Measurements from ENCODE around the gene APBB3.
A peak's percentile ranks its signal among the peaks of the same experiment; 100 is the strongest.

The APBB3 gene

DNA sequence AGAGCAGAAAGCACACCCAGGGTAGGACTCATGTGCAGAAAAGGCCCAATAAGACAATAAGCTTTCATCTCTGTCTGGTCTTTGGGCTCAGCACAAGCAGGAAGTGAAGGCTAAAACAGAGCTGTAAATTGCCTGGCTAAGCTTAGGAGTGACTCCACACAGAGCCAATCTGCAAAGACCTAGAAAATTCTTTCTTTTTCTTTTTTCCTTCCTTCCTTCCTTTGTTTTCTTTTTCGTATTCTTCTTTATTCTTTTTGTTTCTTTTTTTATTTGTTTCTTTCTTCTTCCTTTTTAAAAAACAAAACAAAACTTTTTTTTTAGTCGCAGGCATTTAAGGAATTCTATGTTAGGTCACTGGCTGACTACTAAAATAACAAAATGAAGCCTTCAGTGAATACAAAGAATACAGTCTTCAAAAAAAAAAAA lies 12.4 kb upstream of the APBB3 start:
- DNase-seq (ENCODE audit: extremely low read depth in 1 of 2, low read depth in 1 of 2): no peak

DNA sequence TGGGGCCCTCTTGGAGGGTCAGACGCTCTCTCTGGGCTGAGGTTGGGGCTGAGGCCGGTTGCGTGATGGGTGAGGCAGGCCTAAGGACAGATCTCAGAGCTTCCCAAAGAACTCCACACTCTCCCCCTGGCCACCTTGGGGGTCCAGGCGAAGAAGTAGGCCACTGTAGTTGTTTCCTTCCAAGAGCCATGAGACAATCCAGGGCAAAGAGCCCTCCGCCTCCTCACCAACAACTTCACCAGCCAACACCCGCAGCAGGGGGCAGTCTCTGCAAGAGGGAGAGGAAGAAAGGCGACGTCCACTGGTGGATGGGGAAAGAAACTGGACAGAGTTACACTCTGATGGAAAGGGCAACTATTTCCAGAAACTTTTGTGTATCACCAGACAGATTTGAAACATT lies 10.9 kb upstream of the APBB3 start:
- no peak for DNase-seq (ENCODE audit: extremely low read depth in 1 of 2, low read depth in 1 of 2)

DNA sequence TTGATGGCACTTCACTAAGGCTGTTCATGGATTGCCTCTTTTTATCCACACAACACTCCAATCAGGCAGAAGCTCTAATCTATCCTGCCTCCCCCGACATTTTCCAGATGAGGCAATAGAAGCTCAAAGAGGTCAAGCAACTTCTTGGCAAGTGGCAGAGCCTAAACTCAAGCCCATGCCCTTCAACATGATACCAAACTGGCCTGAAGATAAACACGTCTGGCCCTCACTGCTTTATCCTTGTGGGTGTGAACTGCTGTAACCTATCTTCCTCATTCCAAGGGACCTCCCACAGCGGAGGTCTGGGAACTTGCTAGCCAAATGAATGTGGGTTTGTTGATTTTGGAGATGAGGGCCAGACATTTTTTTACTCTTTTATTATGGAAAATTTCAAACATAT lies 9.8 kb upstream of the APBB3 start:
- no peak for DNase-seq (ENCODE audit: extremely low read depth in 1 of 2, low read depth in 1 of 2)

DNA sequence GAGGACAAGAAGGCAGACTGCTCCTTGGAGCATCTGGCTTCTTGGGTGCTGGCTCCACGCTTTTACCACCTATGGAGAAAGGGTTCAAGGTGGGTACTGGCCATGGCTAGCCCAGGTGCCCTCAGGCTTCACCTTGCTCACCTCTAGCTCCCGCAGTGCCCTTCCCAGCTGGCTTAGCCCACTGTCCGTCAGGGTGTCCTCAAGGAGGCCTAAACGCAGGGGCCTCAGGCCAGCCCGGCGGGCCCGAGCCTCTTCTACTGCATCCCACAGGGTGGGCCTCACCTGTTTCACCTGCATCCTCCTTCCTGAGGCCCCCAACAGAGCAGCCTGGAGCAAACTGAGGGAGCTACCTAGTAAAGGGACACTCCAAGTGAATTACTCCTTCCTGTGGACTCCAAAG lies 9.3 kb upstream of the APBB3 start:
- DNase-seq (ENCODE audit: extremely low read depth in 1 of 2, low read depth in 1 of 2): no peak

GRCh38 chr5:140571105-140571504 lies 6.7 kb upstream of the APBB3 start:
- DNase-seq (ENCODE audit: extremely low read depth in 1 of 2, low read depth in 1 of 2): no peak

GRCh38 chr5:140570488-140570887 lies 6.1 kb upstream of the APBB3 start:
- DNase-seq (ENCODE audit: extremely low read depth in 1 of 2, low read depth in 1 of 2): no peak

GRCh38 chr5:140570058-140570457 lies 5.7 kb upstream of the APBB3 start:
- no peak for DNase-seq (ENCODE audit: extremely low read depth in 1 of 2, low read depth in 1 of 2)

DNA sequence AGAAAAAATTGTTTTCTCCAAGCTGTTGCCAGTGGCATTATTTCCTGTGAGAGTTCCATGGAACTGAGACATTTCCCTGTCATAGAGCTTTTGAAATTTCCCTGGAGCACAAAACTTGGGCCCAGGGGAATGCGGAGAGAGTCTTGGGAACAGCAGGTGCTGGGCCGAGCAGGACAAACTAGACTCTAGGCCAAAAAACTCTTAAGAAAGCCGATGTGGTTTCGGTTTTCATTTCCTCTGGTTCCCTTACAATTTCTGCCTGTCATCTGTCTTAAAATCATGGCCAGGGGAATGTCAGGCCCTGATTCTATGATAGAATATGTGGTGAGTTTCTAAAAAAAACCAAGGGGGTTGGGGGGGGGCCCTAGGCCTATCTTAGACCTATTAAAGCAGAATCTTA lies 4.8 kb upstream of the APBB3 start:
- no peak for DNase-seq (ENCODE audit: extremely low read depth in 1 of 2, low read depth in 1 of 2)

DNA sequence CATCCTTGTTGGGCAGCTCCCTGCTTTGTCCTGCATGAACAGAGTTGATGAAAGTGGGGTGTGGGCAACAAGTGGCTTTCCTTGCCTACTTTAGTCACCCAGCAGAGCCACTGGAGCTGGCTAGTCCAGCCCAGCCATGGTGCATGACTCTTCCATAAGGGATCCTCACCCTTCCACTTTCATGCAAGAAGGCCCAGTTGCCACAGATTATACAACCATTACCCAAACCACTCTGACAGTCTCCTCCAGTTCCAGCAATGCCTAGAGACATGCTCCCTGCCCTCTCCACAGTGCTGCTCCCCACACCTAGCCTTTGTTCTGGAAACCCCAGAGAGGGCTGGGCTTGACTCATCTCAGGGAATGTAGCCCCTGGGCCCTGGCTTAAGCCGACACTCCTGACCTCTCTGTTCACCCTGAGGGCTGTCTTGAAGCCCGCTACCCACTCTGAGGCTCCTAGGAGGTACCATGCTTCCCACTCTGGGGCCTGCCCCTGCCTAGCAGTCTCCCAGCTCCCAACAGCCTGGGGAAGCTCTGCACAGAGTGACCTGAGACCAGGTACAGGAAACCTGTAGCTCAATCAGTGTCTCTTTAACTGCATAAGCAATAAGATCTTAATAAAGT lies 4.2 kb upstream of the APBB3 start:
- DNase-seq (ENCODE audit: extremely low read depth in 1 of 2, low read depth in 1 of 2): no peak

- no peak for DNase-seq (ENCODE audit: extremely low read depth in 1 of 2, low read depth in 1 of 2)
Observed at GRCh38 chr5:140567871-140568270, 3.5 kb upstream of the APBB3 start.

GRCh38 chr5:140567136-140567818 lies 2.9 kb upstream of the APBB3 start:
- DNase-seq (ENCODE audit: extremely low read depth in 1 of 2, low read depth in 1 of 2): no peak

DNA sequence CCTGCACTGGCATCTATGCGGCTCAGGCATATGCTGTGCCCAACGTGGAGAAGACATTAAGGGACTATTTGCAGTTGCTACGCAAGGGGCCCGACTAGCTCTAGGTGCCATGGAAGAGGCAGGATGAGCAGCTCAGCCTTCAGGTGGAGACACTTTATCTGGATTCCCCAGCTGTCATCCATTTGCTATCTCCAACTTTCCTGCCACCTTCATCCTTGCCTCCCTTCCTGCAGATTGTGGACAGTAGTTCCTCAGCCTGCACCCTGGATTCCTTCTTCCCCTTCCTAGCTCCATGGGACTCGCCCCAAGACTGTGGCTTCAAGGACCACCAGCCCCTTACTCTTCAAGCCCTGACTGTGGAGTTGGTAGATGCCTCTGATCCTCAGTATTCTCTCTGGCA lies 2.3 kb upstream of the APBB3 start:
- DNase-seq (ENCODE audit: extremely low read depth in 1 of 2, low read depth in 1 of 2): no peak

GRCh38 chr5:140565780-140566095 lies 1.3 kb upstream of the APBB3 start:
- DNase-seq (ENCODE audit: extremely low read depth in 1 of 2, low read depth in 1 of 2): no peak

GRCh38 chr5:140565024-140565779 lies 804 bp upstream of the APBB3 start:
- no peak for DNase-seq (ENCODE audit: extremely low read depth in 1 of 2, low read depth in 1 of 2)

- DNase-seq (ENCODE audit: extremely low read depth in 1 of 2, low read depth in 1 of 2): no peak
Observed at GRCh38 chr5:140563596-140563995, 802 bp downstream of the APBB3 start.

- DNase-seq (ENCODE audit: extremely low read depth in 1 of 2, low read depth in 1 of 2): no peak
Observed at GRCh38 chr5:140561753-140562523, 2.5 kb downstream of the APBB3 start.

- no peak for DNase-seq (ENCODE audit: extremely low read depth in 1 of 2, low read depth in 1 of 2)
Observed at GRCh38 chr5:140560227-140560626, 4.2 kb downstream of the APBB3 start.

DNA sequence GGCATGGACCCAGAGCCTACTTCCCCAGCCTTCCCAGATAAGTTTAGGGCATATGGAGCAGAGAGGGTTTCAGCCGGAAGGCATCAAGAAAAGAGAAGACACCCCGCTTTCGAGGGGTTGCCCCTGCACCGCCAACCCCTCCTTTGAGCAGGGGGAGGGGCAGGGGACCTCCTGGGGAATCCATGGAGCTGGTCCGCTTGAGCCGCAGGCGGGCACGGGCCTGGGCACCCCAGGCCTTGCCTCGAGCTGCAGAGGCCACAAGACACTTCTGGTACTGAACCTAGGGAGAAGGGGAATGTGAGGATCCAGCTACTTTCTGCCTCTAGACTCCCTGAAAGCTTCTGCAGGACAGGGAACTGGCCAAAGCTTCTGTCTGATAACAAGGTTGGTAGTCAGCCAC lies 5.9 kb downstream of the APBB3 start:
- no peak for DNase-seq (ENCODE audit: extremely low read depth in 1 of 2, low read depth in 1 of 2)

GRCh38 chr5:140557965-140558364 lies 6.4 kb downstream of the APBB3 start:
- DNase-seq (ENCODE audit: extremely low read depth in 1 of 2, low read depth in 1 of 2): no peak

GRCh38 chr5:140557136-140557805 lies 7.1 kb downstream of the APBB3 start, which contains the start of gene SRA1:
Gene SRA1 (minus strand): TSS chr5:140557473. CDS start chr5:140557452, 21 bp downstream.
- DNase-seq (ENCODE audit: extremely low read depth in 1 of 2, low read depth in 1 of 2): peak; percentile 83 to 85

- no peak for DNase-seq (ENCODE audit: extremely low read depth in 1 of 2, low read depth in 1 of 2)
Observed at GRCh38 chr5:140556438-140556837, 8.0 kb downstream of the APBB3 start.

All from stimulated activated CD8-positive, alpha-beta memory T cell treated with anti-CD3 and anti-CD28 coated beads, Interleukin-7, amount 100 ng/mL, for 48 hours (primary cell).